A549 (cell line): Measurements from ENCODE around the gene XCL1. TPM values are rescaled to one million over a fixed set of nuclear protein-coding genes. Genes with fewer than 3 reads are reported as not detected.

Source experiments
- ATAC-seq, 2 experiments: fragments of 200-7000 bp in 1 of 2; fragments of >200 bp in 1 of 2; cut with Nextera tagmentation in 1 of 2; cut with Tn5 transposase in 1 of 2; 3 replicates each; pipeline versions ENCODE4 v1.8.0 to v1.9.1; 2018 to 2020; ENCODE audit warnings: mild to moderate bottlenecking in 1 of 2, moderate library complexity in 1 of 2
- CTCF ChIA-PET: fragments of 300-600 bp; sonication (Branson Sonifier 250); formaldehyde crosslinking; extraction: SDS; loops from one replicate; lab custom pipeline; 2021; ENCODE audit warnings: antibody characterized with exemption, inconsistent platforms; lab: Yijun Ruan, JAX
- POLR2A ChIA-PET: fragments of 350-600 bp; formaldehyde crosslinking; extraction: SDS; loops from one replicate; lab custom pipeline; 2021; ENCODE audit warnings: antibody characterized with exemption, inconsistent platforms; lab: Yijun Ruan, JAX
- DNase-seq, 2 experiments: peaks; one replicate each; pipeline versions ENCODE4 v3.0.0 to v3.0.0-alpha.2; 2011 to 2016; ENCODE audit warnings: low read depth in 1 of 2, low spot score in 1 of 2
- FAIRE-seq: peaks from 2 replicates; lab custom pipeline; 2011; peaks lifted over from hg19 to GRCh38; lab: Jason Lieb, UNC
- H3K27ac ChIP-seq, 2 experiments: fragments of >200 bp; sonication (Bioruptor Twin); formaldehyde crosslinking; 3 replicates each; pipeline ENCODE4 v1.5.1; 2016 to 2017
- H3K4me1 ChIP-seq: fragments of >200 bp; sonication (Bioruptor Twin); formaldehyde crosslinking; 3 replicates; pipeline ENCODE4 v1.6.1; 2016
- H3K4me2 ChIP-seq: fragments of >200 bp; sonication (Bioruptor Twin); formaldehyde crosslinking; 3 replicates; pipeline ENCODE4 v1.6.1; 2016
- H3K4me3 ChIP-seq: fragments of >200 bp; sonication (Bioruptor Twin); formaldehyde crosslinking; 3 replicates; pipeline ENCODE4 v1.5.1; 2016
- H3K9me3 ChIP-seq: fragments of >200 bp; sonication (Bioruptor Twin); formaldehyde crosslinking; 3 replicates; pipeline ENCODE4 v1.6.1; 2016
- CBX2 ChIP-seq: fragments of 200-600 bp; sonication (generic); IDR thresholded peaks from 2 replicates; pipeline ENCODE4 v1.6.1; 2016; ENCODE audit warnings: low read depth, mild to moderate bottlenecking, borderline replicate concordance
- CEBPB ChIP-seq, 2 experiments: fragments of >200 bp in 1 of 2; sonication (Bioruptor Twin) in 1 of 2; formaldehyde crosslinking in 1 of 2; IDR thresholded peaks; 2 replicates each; pipeline ENCODE4 v1.6.1; 2012 to 2016
- CTCF ChIP-seq: fragments of >200 bp; sonication (Bioruptor Twin); formaldehyde crosslinking; IDR thresholded peaks from 3 replicates; pipeline ENCODE4 v1.5.1; 2016
- EHMT2 ChIP-seq: fragments of 200-600 bp; sonication (generic); IDR thresholded peaks from 2 replicates; pipeline ENCODE4 v1.6.1; 2016; ENCODE audit warnings: antibody characterized with exemption, low read depth, mild to moderate bottlenecking, moderate library complexity
- ELK1 ChIP-seq: fragments of 150-350 bp; IDR thresholded peaks from 2 replicates; pipeline ENCODE4 v1.6.1; 2014; ENCODE audit warnings: low read depth, mild to moderate bottlenecking, low read length
- EP300 ChIP-seq, 2 experiments: fragments of >200 bp; sonication (Bioruptor Twin); formaldehyde crosslinking; IDR thresholded peaks; 2 replicates in 1 of 2; 3 replicates in 1 of 2; pipeline ENCODE4 v1.6.1; 2016 to 2017
- ESRRA ChIP-seq: fragments of 150-350 bp; IDR thresholded peaks from 2 replicates; pipeline ENCODE4 v1.6.1; 2014; ENCODE audit warnings: mild to moderate bottlenecking, low read length, borderline replicate concordance
- FOSB ChIP-seq: fragments of 250-450 bp; sonication (Bioruptor Pico); IDR thresholded peaks from 2 replicates; pipeline ENCODE4 v1.5.0; 2020; ENCODE audit warnings: mild to moderate bottlenecking, moderate library complexity
- FOXS1 ChIP-seq: fragments of 250-450 bp; sonication (Bioruptor Pico); IDR thresholded peaks from 2 replicates; pipeline ENCODE4 v1.5.0; 2020; ENCODE audit warnings: mild to moderate bottlenecking, moderate library complexity
- GATA3 ChIP-seq: IDR thresholded peaks from 2 replicates; pipeline ENCODE4 v1.6.1; 2012; ENCODE audit warnings: borderline replicate concordance
- HEYL ChIP-seq: fragments of 250-450 bp; sonication (Bioruptor Pico); IDR thresholded peaks from 2 replicates; pipeline ENCODE4 v1.8.0; 2021; ENCODE audit warnings: mild to moderate bottlenecking, moderate library complexity
- HOXB5 ChIP-seq: fragments of 250-450 bp; sonication (Bioruptor Pico); IDR thresholded peaks from 2 replicates; pipeline ENCODE4 v1.5.0; 2020; ENCODE audit warnings: mild to moderate bottlenecking, moderate library complexity
- JUN ChIP-seq, 2 experiments: fragments of >200 bp; sonication (Bioruptor Twin); formaldehyde crosslinking; IDR thresholded peaks; 2 replicates in 1 of 2; 3 replicates in 1 of 2; pipeline ENCODE4 v1.6.1; 2016 to 2017
- MAX ChIP-seq: IDR thresholded peaks from 2 replicates; pipeline ENCODE4 v1.6.1; 2012
- MAZ ChIP-seq: fragments of 150-350 bp; IDR thresholded peaks from 2 replicates; pipeline ENCODE4 v1.6.1; 2014; ENCODE audit warnings: antibody characterized with exemption, low read depth, low read length, borderline replicate concordance
- MYC ChIP-seq: IDR thresholded peaks from 2 replicates; pipeline ENCODE4 v1.6.1; 2012; ENCODE audit warnings: mild to moderate bottlenecking, inconsistent platforms, low read length, improper control_type of control experiment, borderline replicate concordance
- RNF2 ChIP-seq: fragments of 200-600 bp; sonication (generic); IDR thresholded peaks from 2 replicates; pipeline ENCODE4 v1.6.1; 2016; ENCODE audit warnings: low read depth, mild to moderate bottlenecking, antibody characterized with exemption, moderate library complexity, borderline replicate concordance
- SMC3 ChIP-seq: fragments of >200 bp; sonication (Bioruptor Twin); formaldehyde crosslinking; IDR thresholded peaks from 3 replicates; pipeline ENCODE4 v1.6.1; 2018; ENCODE audit warnings: inconsistent platforms
- TFCP2L1 ChIP-seq: fragments of 250-450 bp; sonication (Bioruptor Pico); IDR thresholded peaks from 2 replicates; pipeline ENCODE4 v1.5.0; 2021; ENCODE audit warnings: mild to moderate bottlenecking
- ZNF302 ChIP-seq: fragments of 250-450 bp; sonication (Bioruptor Pico); IDR thresholded peaks from 2 replicates; pipeline ENCODE4 v1.9.0; 2021; ENCODE audit warnings: inconsistent platforms, mild to moderate bottlenecking, moderate library complexity
- ZSCAN20 ChIP-seq: fragments of 250-450 bp; sonication (Bioruptor Pico); IDR thresholded peaks from 2 replicates; pipeline ENCODE4 v1.8.0; 2022; ENCODE audit warnings: mild to moderate bottlenecking, moderate library complexity
- WGBS: methylation state at CpG from one replicate; pipeline ENCODE4 v1.1.6; 2017; ENCODE audit errors: missing lambda C conversion rate; 5-methylcytosine and 5-hydroxymethylcytosine counted together
- polyA plus RNA-seq, 4 experiments: library from polyadenylated mRNA; depleted of rRNA in 3 of 4; stranded (reverse); fragments of >200 nt; fragmentation: RNase III in 1 of 4; extraction: RNeasy Plus Mini Kit Qiagen cat#74134 plus additional on column Dnase treatment in 1 of 4; gene quantifications; 2 replicates in 3 of 4; 3 replicates in 1 of 4; pipeline ENCODE4 v1.2.3, GENCODE V29; 2011 to 2017

Gene XCL1
- polyA plus RNA-seq, 2 of the 4 experiments (the other 2 are of a cell fraction): not detected

- TF ChIP-seq MYC: no peak
- TF ChIP-seq TFCP2L1 (CRISPR knock-in tag): no peak
- TF ChIP-seq ZNF302 (CRISPR knock-in tag): no peak
- no peak for TF ChIP-seq ZSCAN20 (CRISPR knock-in tag)
- TF ChIP-seq ELK1: no peak
- no peak for TF ChIP-seq FOSB (CRISPR knock-in tag)
- TF ChIP-seq EHMT2: no peak
Observed at GRCh38 chr1:168598125-168598524, 21.7 kb downstream of the XCL1 start (continued).

- TF ChIP-seq MAX: no peak
- TF ChIP-seq RNF2: no peak
- no peak for TF ChIP-seq GATA3
- no peak for TF ChIP-seq JUN (IDR thresholded peaks at IDR 0.05)
- TF ChIP-seq TFCP2L1 (CRISPR knock-in tag): no peak
- no peak for TF ChIP-seq CBX2
- no peak for TF ChIP-seq EHMT2
- no peak for TF ChIP-seq HEYL (CRISPR knock-in tag)
- TF ChIP-seq SMC3: no peak
- no peak for TF ChIP-seq MAZ
- TF ChIP-seq HOXB5 (CRISPR knock-in tag): no peak
- no peak for TF ChIP-seq ESRRA
- no peak for TF ChIP-seq FOXS1 (CRISPR knock-in tag)
- no peak for TF ChIP-seq EP300 (IDR thresholded peaks at IDR 0.05)
- TF ChIP-seq CTCF: no peak
- TF ChIP-seq FOSB (CRISPR knock-in tag): no peak
- 0 out of 3 replicates have a peak, but pooled peaks cover 3% of the 10 kb centered on the region for H3K4me1 ChIP-seq
- 0 out of 3 replicates have a peak overlapping the region, but pooled peaks have one; percentile 3 for H3K4me2 ChIP-seq
- FAIRE-seq: no peak
- H3K4me3 ChIP-seq: no peak overlapping the region
- ATAC-seq: no peak
- ChIA-PET CTCF (interaction anchor here (0.9 to 12.4 kb wide), 2 partner anchors 256 to 748 kb away, joined by 3 to 157 read pairs; no protein-coding TSS in a partner anchor), POLR2A (interaction anchor here (1.0 kb wide), 1 partner anchor 507 kb away, joined by 3 read pairs; the partner anchor contains the start of gene ATP1B1)
- peaks cover 4% of the 10 kb centered on the region; the same call in 2 of the 3 replicates for H3K9me3 ChIP-seq
- 97% methylated on average over 1 of the region's 1 CpG for WGBS
- no peak for DNase-seq
- H3K27ac ChIP-seq: no peak overlapping the region
Observed at GRCh38 chr1:168598892-168599291, 22.5 kb downstream of the XCL1 start.

GRCh38 chr1:168599641-168600040 lies 23.2 kb downstream of the XCL1 start:
- H3K9me3 ChIP-seq: peaks cover 4% of the 10 kb centered on the region; the same call in 2 of the 3 replicates
- H3K27ac ChIP-seq: no peak overlapping the region
- CTCF ChIA-PET: interaction anchor here (0.6 to 12.4 kb wide), 5 partner anchors 9 to 748 kb away, joined by 3 to 157 read pairs (median 4); no protein-coding TSS in a partner anchor
- FAIRE-seq (no peak), ATAC-seq (no peak), DNase-seq (no peak)
- H3K4me2 ChIP-seq: no peak overlapping the region
- POLR2A ChIA-PET: interaction anchor here (0.5 to 1.0 kb wide), 2 partner anchors 490 to 506 kb away, joined by 3 read pairs; partner anchors contain the start of gene ATP1B1
- 36% methylated on average over 2 of the region's 2 CpGs for WGBS
- TF ChIP-seq FOXS1 (CRISPR knock-in tag) (no peak), CEBPB (IDR thresholded peaks at IDR 0.05) (no peak)
- 0 out of 3 replicates have a peak, but pooled peaks cover 3% of the 10 kb centered on the region for H3K4me1 ChIP-seq
- H3K4me3 ChIP-seq: no peak overlapping the region
